Measurements from ENCODE around the gene NEDD4.

- TF ChIP-seq POLR2A (IDR thresholded peaks at IDR 0.05; ENCODE audit: low read depth, low read length) (no peak), ZBTB33 (IDR thresholded peaks at IDR 0.05) (no peak), POLR2AphosphoS5 (IDR thresholded peaks at IDR 0.05; ENCODE audit: low read length) (no peak)
These were observed 75.5 kb downstream of the NEDD4 start for GRCh38 chr15:55917881-55918296.

Data from GM12878 (cell line).